HG03565 (cell line): ENCODE measurements around the gene PAM.
A peak's percentile ranks its signal among the peaks of the same experiment; 100 is the strongest.

Source experiments
- ATAC-seq: cut with Tn5 transposase; IDR thresholded peaks from one replicate; pipeline ENCODE4 v1.9.1; 2021; ENCODE audit warnings: mild to moderate bottlenecking, moderate library complexity; ENCODE audit not compliant: unreplicated experiment

Gene PAM

GRCh38 chr5:102777099-102777498, 22.0 kb downstream of the PAM start:
- no peak for ATAC-seq

GRCh38 chr5:102778478-102778877, 23.4 kb downstream of the PAM start:
- peak; percentile 52 for ATAC-seq

- ATAC-seq, result no peak
Measured at GRCh38 chr5:102781359-102781758, 26.3 kb downstream of the PAM start.

- no peak for ATAC-seq
Measured at GRCh38 chr5:102781786-102782185, 26.7 kb downstream of the PAM start.

GRCh38 chr5:102782217-102782872, 27.2 kb downstream of the PAM start:
- no peak for ATAC-seq

DNA sequence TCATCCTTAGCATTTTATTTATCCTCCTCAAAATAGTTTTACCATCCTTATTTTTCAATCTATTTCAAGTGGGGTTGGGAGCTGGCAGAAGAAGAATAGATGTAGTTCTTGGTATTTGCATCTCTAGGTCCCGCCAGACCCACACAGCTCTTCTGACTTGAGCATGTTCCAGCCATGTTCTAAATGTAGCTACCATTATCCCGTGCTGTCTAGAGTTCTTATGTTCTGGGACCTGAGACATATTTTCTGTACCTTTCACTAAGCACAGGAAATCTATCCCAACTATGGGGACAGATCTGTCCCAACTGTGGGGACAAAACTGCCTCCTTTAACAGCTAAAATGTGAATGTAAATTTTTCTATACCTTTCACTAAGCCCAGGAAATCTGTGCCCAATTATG, 32.0 kb downstream of the PAM start:
- no peak for ATAC-seq

DNA sequence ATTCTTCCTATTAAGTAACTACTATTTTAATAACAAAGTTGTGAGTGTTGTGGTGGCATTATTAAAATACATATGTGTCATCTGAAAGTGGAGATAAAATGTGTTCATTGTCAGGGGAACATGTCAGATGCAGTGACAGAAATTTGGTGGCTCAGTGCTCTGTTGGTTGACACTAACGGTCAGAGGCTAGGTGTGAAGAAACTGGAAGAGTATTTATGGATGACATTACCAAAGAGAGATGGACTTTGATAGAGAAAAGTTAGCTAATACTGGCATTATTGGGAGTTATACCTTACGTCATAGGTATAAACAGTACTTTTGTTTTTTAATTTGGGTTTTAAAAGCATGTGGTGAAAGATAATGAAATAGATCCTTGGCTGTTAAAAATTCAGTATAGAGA, 33.7 kb downstream of the PAM start:
- ATAC-seq, result no peak

- ATAC-seq, result no peak
Measured at GRCh38 chr5:102789469-102789868, 34.4 kb downstream of the PAM start.

DNA sequence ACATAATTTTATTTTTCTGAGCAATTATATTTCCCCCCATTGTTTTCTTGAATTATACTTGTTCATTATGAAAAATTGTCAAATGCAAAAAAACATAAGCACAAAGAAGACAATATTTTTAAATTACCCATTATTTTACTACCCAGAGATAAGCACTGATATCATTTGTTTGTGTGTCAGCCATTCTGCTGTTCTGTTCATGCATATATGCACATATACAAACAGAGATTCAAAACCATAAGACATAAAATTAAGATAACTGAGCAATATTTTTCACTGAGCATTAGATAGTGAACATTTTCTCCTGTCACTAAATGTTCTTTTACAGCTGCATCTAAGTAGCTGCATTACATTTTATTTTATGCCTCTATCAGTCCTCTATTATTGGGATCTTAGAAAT, 35.6 kb downstream of the PAM start:
- no peak for ATAC-seq

DNA sequence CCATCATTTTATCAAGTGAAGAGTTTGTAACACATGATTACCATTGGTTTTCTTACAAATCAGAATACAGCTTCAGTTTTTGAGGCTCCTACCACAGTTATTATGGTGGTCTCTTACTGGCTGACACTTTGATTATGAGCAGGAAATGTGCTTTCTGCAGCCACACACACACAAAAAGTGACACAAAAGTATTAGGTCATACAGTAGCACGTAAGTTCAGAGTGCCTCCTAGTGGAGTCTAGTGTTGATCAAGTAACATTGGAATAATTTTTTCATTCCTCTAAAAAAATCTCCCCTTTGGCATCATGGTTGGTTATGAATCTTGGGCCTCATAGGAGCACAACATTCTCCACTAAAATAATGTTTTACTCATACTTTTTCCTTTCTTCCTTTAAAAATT, 37.6 kb downstream of the PAM start:
- no peak for ATAC-seq

GRCh38 chr5:102794047-102794446, 38.9 kb downstream of the PAM start:
- ATAC-seq, result no peak

GRCh38 chr5:102794677-102795331, 39.7 kb downstream of the PAM start:
- ATAC-seq, result no peak

DNA sequence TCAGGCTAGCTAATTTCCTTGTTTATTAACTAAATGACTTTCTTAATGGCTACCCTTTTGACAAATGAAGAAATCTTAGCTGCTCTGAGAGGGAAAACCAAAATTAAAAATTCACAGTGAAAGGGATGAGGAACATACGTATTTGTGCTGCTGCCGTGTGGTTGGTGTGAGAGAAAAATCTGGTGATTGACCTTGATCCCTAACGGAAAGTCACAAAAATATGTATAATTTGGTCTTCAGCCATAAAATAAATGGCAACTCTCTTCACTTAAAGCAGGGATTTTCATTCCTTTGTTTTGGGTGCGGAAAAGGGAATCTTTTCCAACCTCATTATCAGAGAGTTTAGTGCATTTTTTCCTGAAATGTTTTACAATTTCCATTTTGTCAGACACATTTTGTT, 40.4 kb downstream of the PAM start:
- ATAC-seq, result no peak

DNA sequence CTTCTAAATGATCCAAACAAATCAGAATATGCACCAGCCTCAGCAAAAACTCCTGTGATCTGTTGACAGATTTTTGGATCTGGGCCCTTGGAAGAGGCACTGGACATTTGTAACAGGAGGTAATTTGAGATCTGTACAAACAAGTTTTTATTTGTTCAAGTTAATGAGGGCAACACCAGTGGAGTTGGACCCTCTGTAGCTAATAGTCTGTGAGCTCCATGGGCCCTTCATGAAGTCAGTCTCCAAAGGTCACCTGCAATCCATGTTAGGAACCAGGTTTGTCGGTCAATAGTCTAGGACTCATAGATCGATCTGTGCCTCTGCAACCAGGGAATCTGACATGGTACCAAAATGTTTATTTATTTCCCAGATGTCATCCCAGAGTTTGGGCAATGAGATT, 40.9 kb downstream of the PAM start:
- no peak for ATAC-seq

DNA sequence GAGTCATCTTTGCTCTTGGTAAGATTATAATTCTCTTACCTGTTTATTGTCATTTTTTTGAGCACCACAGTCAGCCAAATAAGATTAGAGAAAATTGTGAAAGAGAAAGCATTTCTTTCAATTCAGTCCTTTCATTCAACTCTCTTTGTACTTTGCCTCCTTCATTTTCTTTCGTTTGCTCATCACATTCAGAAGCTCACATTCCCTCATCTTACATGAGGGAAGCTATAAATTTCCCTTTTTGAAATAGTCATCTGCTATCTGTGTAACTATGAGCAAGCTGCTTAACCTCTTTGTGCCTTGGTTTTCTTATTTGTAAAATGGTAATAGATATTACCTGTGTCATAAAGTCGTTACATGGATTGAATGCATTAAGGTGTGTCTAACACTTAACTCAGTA, 41.4 kb downstream of the PAM start:
- ATAC-seq, result no peak

DNA sequence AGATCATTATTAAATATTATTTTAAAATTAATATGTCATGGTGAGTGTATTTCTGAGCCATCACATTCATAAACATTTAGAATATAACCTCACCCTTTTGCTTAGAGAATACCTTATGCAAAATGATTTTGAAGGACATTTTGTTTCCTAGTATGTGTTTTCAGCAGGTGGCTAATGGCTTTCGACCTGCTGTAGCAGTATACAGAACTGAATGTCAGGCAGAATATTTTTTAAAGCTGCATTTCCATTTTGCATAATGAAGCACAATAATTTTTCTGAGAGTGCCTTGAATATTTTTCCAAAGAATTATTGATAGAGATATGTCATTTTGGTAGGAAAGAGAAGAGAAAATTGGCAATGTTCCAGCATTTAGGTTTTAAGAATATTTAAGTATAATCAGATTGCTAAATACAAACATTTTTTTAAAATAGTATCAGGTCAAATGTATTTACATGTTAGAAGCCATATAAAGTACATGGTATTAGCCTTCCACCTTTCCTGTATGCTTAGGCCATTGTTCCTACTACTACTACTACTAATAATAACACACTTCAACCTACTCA, 42.3 kb downstream of the PAM start:
- no peak for ATAC-seq

- ATAC-seq, result no peak
Measured at GRCh38 chr5:102798104-102798785, 43.1 kb downstream of the PAM start.

GRCh38 chr5:102799017-102799416, 43.9 kb downstream of the PAM start:
- ATAC-seq, result no peak

DNA sequence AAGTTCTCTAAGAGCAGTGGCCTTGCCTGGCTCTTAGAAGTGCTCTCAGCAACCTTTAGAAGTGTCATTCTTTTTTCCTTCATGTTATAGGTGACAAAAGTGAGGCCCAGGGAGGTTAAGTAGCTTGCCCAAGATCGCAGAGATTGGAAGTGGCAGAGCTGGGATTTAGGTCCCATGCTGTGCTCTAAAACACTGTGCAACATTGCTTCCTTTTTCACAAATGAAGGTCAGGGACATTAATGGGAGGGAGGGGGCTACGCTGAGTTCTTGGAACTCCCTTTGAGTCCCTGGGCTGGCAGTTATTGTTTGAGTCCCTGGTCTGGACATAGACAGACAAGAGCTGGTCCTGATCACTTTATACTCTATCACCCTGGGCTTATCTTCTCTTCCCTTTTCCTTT, 45.3 kb downstream of the PAM start:
- ATAC-seq, result no peak

- peak; percentile 52 for ATAC-seq
Measured at GRCh38 chr5:102801371-102801770, 46.3 kb downstream of the PAM start.

- ATAC-seq, result no peak
Measured at GRCh38 chr5:102802708-102803458, 47.8 kb downstream of the PAM start.
